ENCODE measurements around the gene PTPRU.

Gene PTPRU

DNA sequence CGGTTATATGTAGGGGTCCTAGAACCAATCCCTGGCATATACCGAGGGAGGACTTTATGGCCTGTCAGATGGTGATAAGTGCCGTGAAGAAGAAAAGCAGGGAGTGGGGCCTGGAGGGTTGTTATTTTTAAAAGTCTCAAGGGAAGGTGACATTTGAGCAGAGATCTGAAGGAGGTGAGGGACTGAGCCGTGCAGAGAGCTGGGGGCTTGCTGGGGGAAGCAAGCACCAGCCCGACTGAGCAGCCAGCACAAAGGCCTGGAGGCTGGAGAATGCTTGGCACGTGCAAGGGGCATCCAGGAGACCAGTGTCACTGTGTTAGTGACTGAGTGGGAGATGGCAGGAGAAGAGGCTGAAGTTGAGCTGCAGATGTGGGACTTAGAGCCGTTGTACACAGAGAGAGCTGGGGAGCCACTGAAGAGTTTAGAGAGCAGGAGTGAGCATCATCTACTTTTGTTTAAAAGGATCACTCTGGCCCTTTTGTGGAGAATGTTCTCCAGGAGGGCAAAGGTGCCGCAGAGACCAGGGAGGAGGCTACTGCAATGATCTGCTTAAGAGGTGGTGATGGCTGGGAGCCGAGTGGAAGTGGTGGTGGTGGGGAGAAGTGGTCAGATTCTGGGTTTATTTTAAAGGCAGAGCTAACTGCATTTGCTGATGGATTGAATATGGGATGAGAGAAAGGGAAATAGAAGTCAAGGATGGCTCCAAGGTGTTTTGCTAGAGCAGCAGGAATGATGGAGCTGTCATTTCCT is 31.2 kb downstream of the PTPRU start:
- no peak for DNase-seq (ENCODE audit: low spot score)

DNA sequence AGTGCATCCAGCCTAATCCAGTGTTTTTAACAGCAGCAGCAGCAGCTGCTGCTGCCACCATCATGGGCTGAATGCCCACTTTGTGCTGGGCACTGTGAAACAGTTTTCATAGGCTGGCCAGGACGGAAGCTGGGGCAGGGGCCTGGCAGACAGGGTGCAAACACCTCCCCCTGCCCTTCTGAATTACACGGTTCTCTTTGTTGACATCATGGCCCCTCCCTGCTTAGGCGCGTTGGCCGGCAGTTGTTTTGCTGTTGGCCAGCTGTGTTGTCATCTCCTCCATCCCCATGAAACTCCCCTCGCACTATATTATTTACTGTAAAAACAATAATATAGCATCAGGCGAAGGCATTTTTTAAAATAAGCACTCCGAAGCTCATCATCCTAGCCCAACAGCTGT is 33.1 kb downstream of the PTPRU start:
- DNase-seq (ENCODE audit: low spot score), result no peak

DNA sequence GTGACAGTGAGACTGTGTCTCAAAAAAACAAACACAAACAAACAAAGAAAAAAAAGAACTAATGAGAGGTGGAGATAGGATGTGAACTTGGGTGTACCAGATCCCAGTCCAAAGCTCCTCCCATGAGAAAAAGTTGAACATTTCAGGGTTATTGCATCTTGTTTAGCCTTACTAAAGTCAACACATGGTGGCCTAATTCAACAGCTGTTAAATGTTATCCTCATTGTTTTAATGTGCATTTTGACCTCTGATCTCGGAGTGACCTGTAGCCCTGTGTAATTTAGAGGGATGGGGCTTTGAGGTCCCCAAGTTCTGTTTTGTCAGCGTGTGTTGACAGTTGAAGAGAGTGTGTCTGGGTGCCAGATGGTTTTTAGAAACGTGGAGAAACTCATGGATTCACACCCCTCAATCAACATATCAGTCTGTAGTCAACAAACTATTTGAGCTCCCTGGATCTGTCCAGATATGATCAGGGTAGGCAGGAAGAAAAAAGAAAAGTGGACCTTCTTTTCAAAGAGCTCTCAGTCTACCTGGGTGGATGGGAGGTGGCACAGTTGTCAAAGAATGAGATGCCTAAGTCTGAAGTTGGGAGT is 34.7 kb downstream of the PTPRU start:
- DNase-seq (ENCODE audit: low spot score), result no peak

DNA sequence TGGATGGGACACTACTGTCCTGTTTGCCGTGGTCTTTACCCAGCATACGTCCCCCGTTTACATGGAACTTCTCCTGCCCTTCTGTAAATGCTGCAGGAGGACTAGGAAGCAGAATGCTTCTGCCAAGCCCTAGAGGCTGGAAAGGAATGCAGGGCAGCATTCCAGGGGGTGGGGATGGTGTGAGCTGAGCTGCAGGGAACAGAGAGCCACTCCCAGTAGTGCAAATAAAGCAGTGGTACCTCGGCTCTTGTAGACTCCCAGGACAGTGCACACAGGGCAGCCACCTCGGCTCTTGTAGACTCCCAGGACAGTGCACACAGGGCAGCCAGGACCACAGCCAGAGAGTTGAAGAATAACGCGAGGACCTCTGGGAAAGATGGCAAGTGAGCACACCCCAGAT is 35.4 kb downstream of the PTPRU start:
- peak; percentile 91 for DNase-seq (ENCODE audit: low spot score)

DNA sequence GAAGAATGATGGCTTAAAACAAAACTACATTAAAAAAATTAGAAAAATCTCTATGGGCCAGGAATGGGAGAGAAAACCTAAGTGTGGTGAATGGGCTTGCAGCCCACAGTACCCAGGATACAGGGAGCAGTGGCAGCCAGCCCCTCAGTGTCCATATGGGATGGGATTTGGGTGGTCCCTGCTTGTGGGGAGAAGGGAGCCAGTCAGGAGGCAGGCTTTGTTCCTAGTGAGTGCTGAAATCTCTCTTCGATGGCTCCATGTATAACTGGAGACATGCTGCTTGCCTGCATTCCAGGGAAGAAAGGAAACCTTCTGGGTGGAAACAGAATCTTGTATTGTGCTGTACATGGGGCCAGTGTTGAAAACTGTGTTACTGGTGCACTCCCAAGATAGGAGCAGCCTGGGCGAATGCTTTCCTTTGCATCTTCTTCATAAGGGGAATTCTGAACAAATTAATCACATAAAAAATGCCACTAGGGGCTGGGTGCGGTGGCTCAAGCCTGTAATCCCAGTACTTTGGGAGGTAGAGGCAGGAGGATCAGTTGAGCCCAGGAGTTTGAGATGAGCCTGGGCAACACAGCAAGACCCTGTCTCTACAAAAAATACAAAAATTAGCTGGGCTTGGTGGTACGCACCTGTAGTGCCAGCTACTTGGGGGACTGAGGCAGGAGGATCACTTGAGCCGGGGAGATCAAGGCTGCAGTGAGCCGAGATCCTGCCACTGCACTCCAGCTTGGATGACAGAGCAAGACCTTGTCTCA is 36.0 kb downstream of the PTPRU start:
- DNase-seq (ENCODE audit: low spot score), result no peak

DNA sequence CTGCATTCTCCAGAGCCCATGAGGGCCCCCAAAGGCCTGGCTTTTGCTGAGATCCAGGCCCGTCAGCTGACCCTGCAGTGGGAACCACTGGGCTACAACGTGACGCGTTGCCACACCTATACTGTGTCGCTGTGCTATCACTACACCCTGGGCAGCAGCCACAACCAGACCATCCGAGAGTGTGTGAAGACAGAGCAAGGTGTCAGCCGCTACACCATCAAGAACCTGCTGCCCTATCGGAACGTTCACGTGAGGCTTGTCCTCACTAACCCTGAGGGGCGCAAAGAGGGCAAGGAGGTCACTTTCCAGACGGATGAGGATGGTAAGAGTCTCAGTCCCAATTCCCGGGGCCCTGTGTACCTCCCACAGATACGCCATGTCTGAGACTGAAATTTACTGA is 39.1 kb downstream of the PTPRU start:
- no peak for DNase-seq (ENCODE audit: low spot score)

DNA sequence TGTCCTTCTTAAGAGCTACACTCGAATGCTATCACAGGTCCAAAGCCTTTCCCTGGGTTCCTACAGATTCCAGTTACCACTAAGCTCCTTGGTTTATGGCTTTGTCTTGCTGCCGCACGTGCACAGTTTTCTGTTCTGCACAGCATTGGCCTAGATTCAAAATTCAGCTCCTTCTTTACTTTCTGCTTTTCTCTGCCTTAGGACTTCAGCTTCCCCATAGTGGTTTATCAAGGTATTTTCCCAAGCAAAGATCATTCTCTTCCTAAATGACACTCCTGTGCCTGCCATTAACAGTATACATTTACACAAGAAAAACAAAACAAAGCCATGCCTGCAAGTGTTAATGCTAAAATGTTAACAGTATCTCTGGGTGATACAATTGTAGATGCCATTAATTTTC is 41.8 kb downstream of the PTPRU start:
- DNase-seq (ENCODE audit: low spot score), result no peak

DNA sequence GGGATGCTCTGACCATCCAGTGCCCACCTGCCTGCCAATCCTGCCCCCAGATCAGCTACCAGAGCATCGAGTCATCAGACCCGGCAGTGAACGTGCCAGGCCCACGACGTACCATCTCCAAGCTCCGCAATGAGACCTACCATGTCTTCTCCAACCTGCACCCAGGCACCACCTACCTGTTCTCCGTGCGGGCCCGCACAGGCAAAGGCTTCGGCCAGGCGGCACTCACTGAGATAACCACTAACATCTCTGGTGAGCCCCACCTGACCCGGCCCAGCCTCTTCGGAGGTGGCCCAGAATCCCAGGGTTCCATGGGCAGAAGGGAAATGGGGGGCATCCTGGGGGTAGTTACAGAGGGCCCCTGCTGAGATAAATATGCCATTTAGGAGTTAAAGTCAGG is 43.1 kb downstream of the PTPRU start:
- no peak for DNase-seq (ENCODE audit: low spot score)

DNA sequence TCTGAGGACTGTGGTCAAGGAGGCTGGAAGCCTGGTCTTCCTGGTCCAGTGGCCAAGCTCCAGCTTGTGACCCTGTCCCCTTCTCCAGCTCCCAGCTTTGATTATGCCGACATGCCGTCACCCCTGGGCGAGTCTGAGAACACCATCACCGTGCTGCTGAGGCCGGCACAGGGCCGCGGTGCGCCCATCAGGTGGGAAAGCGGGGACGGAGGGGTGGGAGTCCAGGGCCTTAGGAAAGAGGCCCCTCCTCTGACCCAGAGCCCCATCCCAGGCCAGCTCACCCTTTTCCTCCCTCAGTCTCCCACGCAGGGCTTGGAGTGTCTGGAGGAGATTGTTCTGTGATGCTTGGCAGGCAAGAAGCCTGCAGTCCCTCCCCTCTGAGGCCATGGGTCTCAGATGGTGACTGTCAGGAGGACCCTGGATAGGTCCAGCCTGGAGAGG is 43.6 kb downstream of the PTPRU start:
- no peak for DNase-seq (ENCODE audit: low spot score)

DNA sequence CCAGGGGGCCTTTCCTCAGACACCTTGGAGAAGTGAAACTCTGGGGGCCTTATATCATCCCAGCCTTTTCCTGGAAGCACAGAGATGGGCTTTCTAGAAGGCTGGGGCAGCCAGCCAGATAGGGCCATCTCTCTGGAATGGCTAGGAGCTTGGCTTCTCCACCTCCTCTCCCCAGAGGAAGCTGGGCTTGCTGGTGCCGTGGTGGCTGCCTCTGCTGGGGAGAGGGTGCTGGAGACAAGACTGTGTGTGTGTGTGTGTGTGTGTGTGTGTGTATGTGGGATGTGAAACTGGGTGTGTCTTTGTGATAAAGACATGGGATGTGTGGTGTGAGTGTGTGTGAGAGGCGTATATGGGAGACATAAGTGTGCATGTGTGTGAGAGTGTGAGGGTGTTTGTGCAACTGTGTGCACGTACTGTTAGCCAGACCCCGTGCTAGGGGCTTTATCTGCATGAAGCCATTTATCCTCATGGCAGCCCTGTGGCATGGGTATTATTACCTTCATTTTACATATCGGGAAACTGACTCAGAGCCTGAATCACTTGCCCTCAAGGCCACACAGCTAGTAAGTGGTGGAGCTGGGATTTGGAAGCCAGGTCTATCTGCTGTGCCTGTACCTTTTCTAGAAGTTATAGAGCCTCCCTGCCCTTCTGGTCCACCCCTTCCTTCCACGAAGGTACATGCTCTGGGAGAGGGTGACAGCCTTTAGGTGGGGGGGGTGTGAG is 44.2 kb downstream of the PTPRU start:
- DNase-seq (ENCODE audit: low spot score), result no peak

DNA sequence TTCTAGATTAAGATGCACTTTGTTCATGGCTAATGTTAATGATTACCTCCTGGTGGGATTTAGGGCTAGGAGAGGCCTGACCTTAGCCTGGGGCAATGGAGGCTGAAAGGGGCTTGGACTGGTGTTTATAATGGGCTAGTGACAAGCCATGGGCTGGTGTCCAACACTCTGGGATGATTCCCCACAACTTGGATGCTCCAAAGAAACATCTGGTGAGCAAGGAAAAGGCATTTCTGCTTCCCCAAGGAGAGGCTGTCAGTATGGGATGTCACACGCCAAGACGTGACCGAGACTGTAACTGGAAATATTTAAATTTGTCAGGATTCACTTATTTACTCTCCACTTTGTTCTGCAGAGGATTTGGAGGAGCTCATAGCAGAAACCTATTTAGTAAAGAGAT is 45.2 kb downstream of the PTPRU start:
- DNase-seq (ENCODE audit: low spot score), result no peak

DNA sequence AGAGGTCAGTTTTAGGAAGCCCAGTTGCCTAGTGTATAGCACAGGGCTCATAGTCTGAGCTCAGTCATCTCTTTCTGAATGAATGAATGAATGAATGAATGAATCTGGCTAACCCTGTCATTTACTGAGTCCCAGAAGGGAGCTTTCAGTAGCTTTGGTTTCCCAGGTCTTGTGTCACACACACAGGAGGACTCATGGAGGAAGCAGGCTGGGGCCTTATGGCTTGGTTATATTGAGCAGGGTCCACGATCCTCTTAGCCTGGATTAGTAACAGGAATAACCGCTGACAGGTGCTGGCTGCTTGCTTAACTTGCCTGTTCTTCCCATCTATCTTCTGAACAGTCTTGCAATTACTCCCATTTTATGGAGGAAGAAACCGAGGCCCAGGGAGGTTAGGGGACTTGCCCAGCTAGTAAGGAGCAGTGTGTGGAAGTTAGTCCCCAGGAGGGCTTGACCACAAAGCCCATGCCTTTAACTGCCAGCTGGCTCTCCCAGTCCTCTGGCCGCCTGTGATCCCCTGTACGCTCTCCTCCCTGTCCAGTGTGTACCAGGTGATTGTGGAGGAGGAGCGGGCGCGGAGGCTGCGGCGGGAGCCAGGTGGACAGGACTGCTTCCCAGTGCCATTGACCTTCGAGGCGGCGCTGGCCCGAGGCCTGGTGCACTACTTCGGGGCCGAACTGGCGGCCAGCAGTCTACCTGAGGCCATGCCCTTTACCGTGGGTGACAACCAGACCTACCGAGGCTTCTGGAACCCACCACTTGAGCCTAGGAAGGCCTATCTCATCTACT is 46.0 kb downstream of the PTPRU start:
- no peak for DNase-seq (ENCODE audit: low spot score)

DNA sequence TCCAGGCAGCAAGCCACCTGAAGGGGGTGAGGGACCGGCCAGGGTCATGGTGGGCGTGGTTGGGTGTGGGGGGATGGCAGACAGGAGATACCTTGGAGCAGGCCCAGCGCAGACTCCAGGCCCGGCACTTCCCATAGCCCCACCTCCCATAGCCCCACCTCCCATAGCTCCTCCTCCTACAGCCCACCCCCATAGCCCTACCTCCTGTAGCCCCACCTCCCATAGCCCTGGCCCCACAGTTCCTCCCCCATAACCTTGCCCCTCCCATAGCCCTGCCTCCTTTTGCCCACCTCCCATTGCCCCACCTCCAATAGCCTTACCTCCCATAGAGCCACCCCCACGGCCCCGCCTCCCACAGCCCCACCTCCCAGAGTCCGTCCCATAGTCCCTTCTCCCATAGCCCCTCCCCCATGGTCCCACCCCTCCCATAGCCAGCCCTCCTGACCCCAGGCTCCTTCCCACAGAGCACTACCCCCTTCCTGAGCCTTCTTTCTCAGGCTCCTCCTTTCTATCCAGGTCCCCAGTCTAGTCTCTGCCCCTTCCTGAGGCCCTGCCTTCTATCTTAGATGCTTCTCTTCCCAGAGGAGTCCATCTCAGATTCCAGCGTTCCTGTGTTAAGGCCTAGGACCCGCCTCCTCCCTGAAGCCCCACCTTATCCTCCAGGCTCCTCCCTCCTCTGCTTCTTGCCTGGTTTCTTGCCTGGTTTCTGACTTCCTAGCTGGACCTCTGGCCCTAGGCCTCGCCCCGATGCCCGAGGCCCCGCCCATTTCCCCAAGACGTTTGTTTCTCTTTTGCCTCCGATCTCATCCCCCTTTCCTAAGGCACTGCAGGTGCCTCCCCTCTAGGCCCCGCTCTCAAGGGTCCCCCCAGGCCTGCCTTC is 46.8 kb downstream of the PTPRU start:
- peak; percentile 70 for DNase-seq (ENCODE audit: low spot score)

DNA sequence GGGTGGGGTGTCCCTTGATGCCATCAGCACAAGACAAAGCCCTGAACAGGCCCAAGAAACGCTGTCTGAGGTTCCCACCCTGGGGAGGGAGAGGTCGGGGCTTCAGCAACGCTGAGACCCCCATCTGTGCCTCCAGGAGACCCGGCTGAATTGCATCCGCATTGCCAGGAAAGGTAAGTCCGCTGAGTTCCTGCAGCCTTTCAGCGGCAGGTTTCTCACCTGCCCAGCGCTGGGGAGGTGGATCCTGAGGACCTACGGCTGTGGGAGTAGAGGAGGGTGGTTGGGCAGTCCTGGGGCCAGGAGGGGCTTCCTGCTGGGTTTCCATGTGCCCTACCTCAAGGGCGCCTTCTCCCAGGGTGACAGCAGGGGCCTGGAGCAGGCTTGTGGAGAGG is 47.5 kb downstream of the PTPRU start:
- no peak for DNase-seq (ENCODE audit: low spot score)

DNA sequence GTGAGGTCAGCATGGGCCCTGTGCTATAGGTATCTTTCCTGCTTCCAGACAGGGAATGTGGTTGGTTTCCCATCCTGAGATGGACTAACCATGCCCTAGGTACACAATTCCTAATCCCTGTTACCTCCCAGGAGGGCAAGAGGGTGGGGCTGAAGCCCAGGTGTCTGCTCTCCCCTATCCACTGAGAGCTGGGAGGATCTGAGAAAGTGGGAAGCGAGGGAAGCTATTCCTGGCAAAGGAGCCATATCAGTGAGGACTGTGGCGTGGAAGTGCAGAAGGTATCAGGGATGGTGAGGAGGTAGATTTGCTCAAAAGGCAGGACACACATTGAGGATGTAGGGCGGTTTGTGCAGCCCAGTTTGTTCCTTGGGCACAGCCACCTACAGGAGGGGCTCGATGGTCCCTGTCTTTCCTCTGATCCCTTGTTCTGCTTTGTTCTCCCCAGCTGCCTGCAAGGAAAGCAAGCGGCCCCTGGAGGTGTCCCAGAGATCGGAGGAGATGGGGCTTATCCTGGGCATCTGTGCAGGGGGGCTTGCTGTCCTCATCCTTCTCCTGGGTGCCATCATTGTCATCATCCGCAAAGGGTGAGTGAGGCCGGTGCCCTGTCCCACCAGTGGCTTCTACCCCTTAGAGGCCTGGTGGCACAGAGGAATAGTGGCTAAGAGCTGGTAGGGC is 48.1 kb downstream of the PTPRU start:
- DNase-seq (ENCODE audit: low spot score), result no peak

DNA sequence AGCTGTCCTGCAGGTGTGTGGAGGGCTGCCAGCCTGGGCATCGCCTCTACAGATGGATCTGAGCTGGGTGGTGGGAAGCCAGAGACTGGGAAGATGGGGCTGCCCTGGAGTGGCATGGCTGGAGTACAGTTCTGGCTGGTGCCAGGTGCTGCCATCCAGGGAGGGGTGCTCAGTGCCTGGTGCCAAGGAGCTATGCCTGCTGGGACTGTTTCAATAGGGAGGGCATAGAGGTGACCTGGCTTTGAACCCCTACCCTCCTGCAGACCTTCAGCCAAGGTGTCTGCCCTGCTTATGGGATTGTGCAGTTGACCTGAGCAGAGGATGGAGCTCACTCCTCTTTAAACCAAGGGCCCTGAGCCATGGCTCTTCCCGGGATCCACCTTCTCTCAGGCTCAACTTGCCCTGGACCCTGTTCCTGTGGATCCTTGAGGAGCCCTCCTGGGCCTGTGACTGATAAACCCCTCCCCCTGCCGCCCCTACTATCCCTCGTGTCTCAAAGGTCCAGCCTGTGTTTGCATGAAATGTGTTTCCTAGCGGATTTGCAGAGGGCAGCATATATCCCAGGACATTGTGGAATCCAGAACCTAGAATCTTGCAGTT is 48.7 kb downstream of the PTPRU start:
- DNase-seq (ENCODE audit: low spot score), result no peak

DNA sequence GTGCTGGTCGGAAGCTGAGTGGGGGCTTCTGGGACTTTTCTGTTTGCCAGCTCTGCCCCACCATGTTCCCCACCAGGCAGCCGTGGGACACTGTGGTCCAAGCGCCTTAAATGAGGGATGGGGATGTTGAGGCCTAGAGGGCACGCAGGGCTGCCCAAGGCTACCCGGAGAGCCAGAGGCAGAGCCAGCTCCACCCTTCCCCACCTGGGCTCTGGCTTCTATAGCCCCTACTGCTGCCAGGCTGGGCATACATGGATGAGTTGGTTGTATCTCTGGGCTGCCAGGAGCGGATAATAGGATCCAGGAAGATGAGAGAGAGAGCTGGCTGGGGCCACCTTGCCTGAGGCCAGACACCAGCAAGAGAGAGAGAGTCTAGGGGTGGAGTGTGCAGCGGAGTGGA is 49.4 kb downstream of the PTPRU start:
- DNase-seq (ENCODE audit: low spot score), result no peak

DNA sequence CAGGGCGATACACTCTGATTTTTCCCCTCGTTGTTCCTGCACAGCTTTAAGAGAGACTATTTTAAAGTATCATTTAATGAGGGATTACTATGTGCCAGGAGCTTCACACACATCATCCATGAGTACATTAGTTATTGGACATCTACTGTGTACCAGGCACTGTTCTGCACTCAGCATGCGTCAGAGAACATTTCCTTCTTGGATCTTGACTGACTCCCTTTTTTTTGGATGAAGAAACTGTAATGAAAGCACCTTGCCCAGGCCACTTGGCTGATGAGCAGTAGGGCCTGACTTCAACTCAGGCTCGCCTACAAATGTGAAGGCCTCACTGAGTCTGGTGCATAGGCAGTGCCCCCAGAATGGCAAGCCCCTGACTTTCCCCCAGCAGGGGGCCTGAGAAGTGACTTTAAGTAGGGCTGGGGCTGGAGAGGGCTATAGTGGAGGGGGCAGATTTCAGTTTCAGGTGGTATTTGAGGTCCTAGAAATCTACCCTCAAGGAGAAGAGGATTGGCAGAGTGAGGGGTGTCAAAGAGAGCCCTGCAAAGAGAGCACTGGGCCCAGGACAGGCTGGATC is 50.0 kb downstream of the PTPRU start:
- DNase-seq (ENCODE audit: low spot score), result no peak

DNA sequence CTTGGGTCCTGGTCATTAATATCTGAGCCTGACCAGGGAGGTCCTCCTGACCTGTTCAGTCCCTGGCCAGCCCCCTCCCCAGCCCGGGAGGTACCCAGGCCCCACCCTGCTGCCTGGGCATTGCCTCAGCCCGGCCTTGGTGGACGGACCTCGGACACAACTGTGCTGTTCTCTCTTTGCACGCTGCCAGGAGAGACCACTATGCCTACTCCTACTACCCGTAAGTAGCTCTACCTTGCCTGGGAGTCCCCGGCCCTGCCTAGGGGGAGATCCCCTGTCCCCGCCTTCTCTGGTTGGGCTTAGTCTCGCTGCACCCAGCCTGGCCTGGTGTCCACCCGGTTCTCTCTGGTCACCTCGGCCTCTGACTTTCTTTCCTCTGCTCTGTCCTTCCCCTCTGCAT is 53.2 kb downstream of the PTPRU start:
- DNase-seq (ENCODE audit: low spot score), result no peak

Measured in HuH-7 (cell line).